Mammary epithelial cell (primary cell): ENCODE data around the gene RGP1.

Experiments used
- CTCF ChIP-seq, 2 donors: IDR thresholded peaks in 1 of 2; conservative IDR thresholded peaks in 1 of 2; 2 replicates each; pipeline ENCODE4 v1.5.1; 2011 to 2012; ENCODE audit warnings: inconsistent platforms in 2 of 2, low read length in 2 of 2, mild to moderate bottlenecking in 2 of 2, control low read depth in 1 of 2, low read depth in 1 of 2; ENCODE audit not compliant: insufficient read depth in 1 of 2; ENCODE audit errors: extremely low read depth in 1 of 2
- EZH2 ChIP-seq: IDR thresholded peaks from 2 replicates; pipeline ENCODE4 v1.6.1; 2012; ENCODE audit warnings: low read length, inconsistent platforms, borderline replicate concordance

GRCh38 chr9:35737143-35737542, 11.9 kb upstream of the RGP1 start:
- TF ChIP-seq EZH2 (no peak), CTCF (conservative IDR thresholded peaks at IDR 0.05 in 1 of 2, IDR thresholded peaks at IDR 0.05 in 1 of 2; ENCODE audit: extremely low read depth in 1 of 2, insufficient read depth in 1 of 2, low read depth in 1 of 2, low read length in 2 of 2) (no peak)
